ENCODE data around the gene KIAA2012. TPM values are rescaled to one million over a fixed set of nuclear protein-coding genes. Genes with fewer than 3 reads are reported as not detected.

Gene KIAA2012
- total and polyA plus RNA-seq, 9 donors = 0.05 to 5.2 (median 0.27) TPM; not detected in 2

DNA sequence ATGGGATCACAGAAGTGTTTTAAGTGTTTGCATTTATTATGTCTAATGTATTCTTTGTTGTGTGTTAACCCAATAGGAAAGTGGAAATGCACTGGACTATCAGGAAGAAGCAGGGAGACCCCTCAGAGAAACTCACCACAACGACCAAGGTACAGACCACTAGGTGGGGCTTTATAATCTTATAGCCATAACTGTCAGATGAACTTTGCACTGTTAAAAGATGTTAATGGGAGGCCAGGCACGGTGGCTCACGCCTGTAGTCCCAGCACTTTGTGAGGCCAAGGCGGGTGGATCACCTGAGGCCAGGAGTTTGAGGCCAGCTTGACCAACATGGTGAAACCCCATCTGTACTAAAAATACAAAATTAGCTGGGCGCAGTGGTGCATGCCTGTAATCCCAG lies 92.2 kb downstream of the KIAA2012 start:
- no peak for TF ChIP-seq POLR2A (IDR thresholded peaks at IDR 0.05)
- no peak for TF ChIP-seq EP300 (IDR thresholded peaks at IDR 0.05)
- H3K4me3 ChIP-seq = no peak overlapping the region
- WGBS, 3 donors = 74 to 87% (median 85%) methylated on average over 5 of the region's 5 CpGs
- H3K36me3 ChIP-seq = no peaks in the 10 kb centered on the region
- H3K4me1 ChIP-seq (ENCODE audit: insufficient read depth) = peaks cover 4% of the 10 kb centered on the region
- no peaks in the 10 kb centered on the region for H3K9me3 ChIP-seq
- no peak for DNase-seq
- H3K27ac ChIP-seq = no peak overlapping the region
- intact Hi-C loops (cut with DNase I) = no loop called here
- H3K27me3 ChIP-seq = no peaks in the 10 kb centered on the region

DNA sequence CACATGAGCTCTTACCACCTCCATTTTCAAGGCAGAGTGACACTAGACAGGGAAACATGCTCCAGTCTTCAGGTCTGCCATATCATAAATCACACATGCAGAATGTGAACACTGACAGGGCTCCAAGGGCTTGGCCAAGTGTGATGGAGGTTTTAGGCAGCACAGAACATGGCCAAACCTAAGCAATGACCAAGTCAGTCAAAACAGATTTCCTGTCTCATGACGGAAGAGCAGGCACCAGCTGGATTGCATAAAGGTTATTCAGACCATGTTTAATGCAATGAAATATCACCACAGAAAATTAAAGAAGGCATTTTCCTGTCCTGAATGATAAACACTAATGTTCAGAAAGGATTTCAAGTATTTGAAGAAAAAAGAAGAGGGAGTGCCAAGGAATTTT lies 92.9 kb downstream of the KIAA2012 start:
- intact Hi-C loops (cut with DNase I) = no loop called here
- Histone ChIP-seq H3K4me3 (no peak overlapping the region), H3K27ac (no peak overlapping the region), H3K36me3 (no peaks in the 10 kb centered on the region), H3K4me1 (ENCODE audit: insufficient read depth) (peaks cover 4% of the 10 kb centered on the region), H3K9me3 (no peaks in the 10 kb centered on the region), H3K27me3 (no peaks in the 10 kb centered on the region)
- 23 to 35% (median 33%) methylated on average over 1 of the region's 1 CpG for WGBS, 3 donors
- DNase-seq = no peak
- no peak for TF ChIP-seq POLR2A (IDR thresholded peaks at IDR 0.05)
- no peak for TF ChIP-seq EP300 (IDR thresholded peaks at IDR 0.05)
- TF ChIP-seq CTCF (IDR thresholded peaks at IDR 0.05) = no peak

GRCh38 chr2:202169131-202169530 lies 96.1 kb downstream of the KIAA2012 start:
- no peaks in the 10 kb centered on the region for H3K36me3 ChIP-seq
- intact Hi-C loops (cut with DNase I) = no loop called here
- DNase-seq = no peak

DNA sequence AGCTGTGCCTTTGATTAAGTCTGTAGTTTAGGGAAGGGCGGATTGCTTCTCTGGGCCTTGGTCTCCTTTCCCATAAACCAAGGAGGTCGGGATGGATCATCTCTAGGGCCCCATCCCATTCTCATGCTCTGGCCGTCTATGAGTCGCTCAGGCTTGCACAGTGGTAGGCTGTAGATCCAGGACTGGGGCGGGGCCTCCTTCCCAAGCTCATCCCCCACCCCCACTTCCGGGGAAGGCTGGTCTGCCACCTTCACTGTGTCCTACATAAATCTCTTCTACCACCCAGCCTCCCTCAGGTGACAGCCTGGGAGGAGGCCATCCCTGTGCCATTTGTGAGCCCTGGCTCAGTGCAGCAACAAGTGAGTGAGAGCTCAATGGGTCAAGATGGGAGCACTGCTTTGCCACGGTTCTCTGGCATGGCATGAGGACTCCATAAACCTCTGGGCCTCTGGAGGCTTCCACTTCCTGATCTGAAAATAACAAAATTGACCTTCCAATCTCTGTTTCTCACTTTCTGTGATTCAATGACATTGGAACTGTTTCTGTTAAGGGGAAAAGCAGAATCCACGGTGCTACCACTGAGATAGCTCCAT lies 96.9 kb downstream of the KIAA2012 start:
- 91 to 97% (median 94%) methylated on average over 8 of the region's 8 CpGs for WGBS, 3 donors
- intact Hi-C loops (cut with DNase I) = loop anchor here (5.0 to 10.0 kb wide), 4 partner anchors 133 to 315 kb away; no protein-coding TSS in a partner anchor
- DNase-seq = no peak
- no peak for TF ChIP-seq POLR2A (IDR thresholded peaks at IDR 0.05)
- no peak for TF ChIP-seq EP300 (IDR thresholded peaks at IDR 0.05)
- no peak for TF ChIP-seq CTCF (IDR thresholded peaks at IDR 0.05)
- Histone ChIP-seq H3K27me3 (no peaks in the 10 kb centered on the region), H3K36me3 (no peaks in the 10 kb centered on the region), H3K9me3 (no peaks in the 10 kb centered on the region), H3K4me3 (no peak overlapping the region), H3K4me1 (ENCODE audit: insufficient read depth) (peaks cover 5% of the 10 kb centered on the region), H3K27ac (no peak overlapping the region)

More at GRCh38 chr2:202169131-202169530, 96.1 kb downstream of the KIAA2012 start:
- no peak overlapping the region for H3K27ac ChIP-seq
- TF ChIP-seq POLR2A (IDR thresholded peaks at IDR 0.05) (no peak), CTCF (IDR thresholded peaks at IDR 0.05) (no peak), EP300 (IDR thresholded peaks at IDR 0.05) (no peak)
- no peaks in the 10 kb centered on the region for H3K9me3 ChIP-seq
- no peak overlapping the region for H3K4me3 ChIP-seq
- H3K27me3 ChIP-seq = no peaks in the 10 kb centered on the region
- peaks cover 5% of the 10 kb centered on the region for H3K4me1 ChIP-seq (ENCODE audit: insufficient read depth)

- H3K4me3 ChIP-seq = no peak overlapping the region
- 40 to 50% (median 41%) methylated on average over 32 of the region's 32 CpGs for WGBS, 3 donors
- peaks cover 3% of the 10 kb centered on the region for H3K4me1 ChIP-seq (ENCODE audit: insufficient read depth)
- intact Hi-C loops (cut with DNase I) = loop anchor here (5.0 to 10.0 kb wide), 4 partner anchors 134 to 317 kb away; no protein-coding TSS in a partner anchor
- no peaks in the 10 kb centered on the region for H3K27me3 ChIP-seq
- DNase-seq = peak in 4 of 5 donors; percentile 13 to 51 (median 31)
- no peaks in the 10 kb centered on the region for H3K9me3 ChIP-seq
- no peak overlapping the region for H3K27ac ChIP-seq
- TF ChIP-seq CTCF (IDR thresholded peaks at IDR 0.05) (no peak), EP300 (IDR thresholded peaks at IDR 0.05) (no peak), POLR2A (IDR thresholded peaks at IDR 0.05) (no peak)
- H3K36me3 ChIP-seq = no peaks in the 10 kb centered on the region
Measured at GRCh38 chr2:202171241-202171825, 98.3 kb downstream of the KIAA2012 start.
